ENCODE measurements around the gene FNDC3B.

GRCh38 chr3:172444821-172445220 is 405.4 kb downstream of the FNDC3B start:
- TF ChIP-seq EZH2 (IDR thresholded peaks at IDR 0.05; ENCODE audit: borderline replicate concordance, low read length) (no peak), CTCF (IDR thresholded peaks at IDR 0.05; ENCODE audit: low read length) (no peak)

All from OCI-LY1 (cell line).